Tibial nerve (tissue), 4 donors: ENCODE measurements around the gene SLC34A1. TPM values are rescaled to one million over a fixed set of nuclear protein-coding genes. Genes with fewer than 3 reads are reported as not detected.

Experiments
- DNase-seq, 2 donors: peaks; one replicate each; pipeline ENCODE4 v3.0.0-alpha.2; 2019; ENCODE audit warnings: low spot score in 2 of 2
- H3K27ac ChIP-seq, 4 donors: fragments of 200-600 bp; sonication (generic) in 3 of 4; one replicate each; pipeline ENCODE4 v1.5.1; 2017 to 2019; ENCODE audit warnings: mild to moderate bottlenecking in 1 of 4
- H3K27me3 ChIP-seq, 2 donors: fragments of 200-600 bp; sonication (generic) in 1 of 2; one replicate each; pipeline versions ENCODE4 v1.5.1 to v1.6.0; 2017 to 2019
- H3K36me3 ChIP-seq, 3 donors: fragments of 200-600 bp; sonication (generic); one replicate each; pipeline ENCODE4 v1.5.1; 2018 to 2019
- H3K4me1 ChIP-seq, 4 donors: fragments of 200-600 bp; sonication (generic) in 3 of 4; one replicate each; pipeline ENCODE4 v1.5.1; 2017 to 2019
- H3K4me3 ChIP-seq, 4 donors: fragments of 200-600 bp; sonication (generic) in 3 of 4; one replicate each; pipeline ENCODE4 v1.5.1; 2017 to 2019; ENCODE audit warnings: mild to moderate bottlenecking in 1 of 4, moderate library complexity in 1 of 4
- H3K9me3 ChIP-seq, 4 donors: fragments of 200-600 bp; sonication (generic) in 3 of 4; one replicate each; pipeline ENCODE4 v1.5.1; 2017 to 2019
- EP300 ChIP-seq, 2 donors: sonication (generic); formaldehyde crosslinking; IDR thresholded peaks; one replicate each; pipeline ENCODE4 v1.6.1; 2017; ENCODE audit warnings: antibody characterized with exemption in 2 of 2, mild to moderate bottlenecking in 1 of 2
- POLR2A ChIP-seq, 2 donors: fragments of 450-650 bp; IDR thresholded peaks; one replicate each; pipeline ENCODE4 v1.6.1; 2017; ENCODE audit warnings: antibody characterized with exemption in 2 of 2, mild to moderate bottlenecking in 2 of 2, moderate library complexity in 2 of 2
- WGBS, 2 donors: methylation state at CpG; one replicate each; pipeline ENCODE4 v1.1.5; 2018; 5-methylcytosine and 5-hydroxymethylcytosine counted together
- total RNA-seq, 4 donors: library from RNA; depleted of rRNA; stranded (reverse); fragments of >200 nt; gene quantifications; one replicate each; pipeline ENCODE4 v1.1.0, GENCODE V29; 2016
- TF ChIP-seq, protein P1 (sequence below), 5 experiments: fragments of 200-600 bp in 3 of 5; fragments of 450-650 bp in 2 of 5; sonication (generic) in 3 of 5; IDR thresholded peaks; one replicate each; pipeline ENCODE4 v1.5.1; 2016 to 2019; ENCODE audit warnings: antibody characterized with exemption in 5 of 5, mild to moderate bottlenecking in 3 of 5, moderate library complexity in 2 of 5

The SLC34A1 gene
- total RNA-seq, 4 donors from 2014 or later, result not detected

GRCh38 chr5:177393990-177394389 is 9.8 kb downstream of the SLC34A1 start:
- H3K27ac ChIP-seq, result no peak overlapping the region
- 68 to 70% methylated on average over 4 to 5 of the region's 5 CpGs for WGBS, 2 donors
- peaks cover 0 to 32% of the 10 kb centered on the region in 2 donors for H3K27me3 ChIP-seq

DNA sequence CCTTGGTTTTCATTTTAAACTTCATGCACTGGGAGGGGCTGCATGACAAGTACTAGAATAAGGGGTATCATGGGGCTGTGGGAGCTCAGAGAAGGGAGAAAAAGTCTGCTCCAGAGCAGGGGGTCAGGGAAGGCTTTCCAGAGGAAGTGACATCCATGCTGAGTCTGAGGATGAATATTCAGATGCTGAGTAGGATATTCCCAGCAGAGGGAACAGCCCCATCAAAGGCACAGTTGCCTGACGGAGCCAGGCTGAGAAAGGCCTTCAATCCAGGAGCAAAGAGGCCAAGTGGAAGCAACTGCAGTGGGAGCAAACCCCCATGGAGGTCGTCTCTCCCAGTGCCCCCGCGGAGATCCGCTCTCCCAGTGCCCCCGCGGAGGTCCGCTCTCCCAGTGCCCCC is 11.8 kb downstream of the SLC34A1 start:
- Histone ChIP-seq H3K27ac (no peak overlapping the region), H3K36me3 (no peaks in the 10 kb centered on the region), H3K4me1 (peaks cover 0 to 13% (median 4%) of the 10 kb centered on the region in 4 donors), H3K9me3 (no peaks in the 10 kb centered on the region), H3K27me3 (peaks cover 0 to 46% of the 10 kb centered on the region in 2 donors), H3K4me3 (no peak overlapping the region)
- WGBS, 2 donors, result 38 to 51% methylated on average over 7 to 8 of the region's 8 CpGs
- no peak for DNase-seq
- TF ChIP-seq EP300 (IDR thresholded peaks at IDR 0.05) (no peak), POLR2A (IDR thresholded peaks at IDR 0.05) (no peak)
- TF ChIP-seq, protein P1, sequence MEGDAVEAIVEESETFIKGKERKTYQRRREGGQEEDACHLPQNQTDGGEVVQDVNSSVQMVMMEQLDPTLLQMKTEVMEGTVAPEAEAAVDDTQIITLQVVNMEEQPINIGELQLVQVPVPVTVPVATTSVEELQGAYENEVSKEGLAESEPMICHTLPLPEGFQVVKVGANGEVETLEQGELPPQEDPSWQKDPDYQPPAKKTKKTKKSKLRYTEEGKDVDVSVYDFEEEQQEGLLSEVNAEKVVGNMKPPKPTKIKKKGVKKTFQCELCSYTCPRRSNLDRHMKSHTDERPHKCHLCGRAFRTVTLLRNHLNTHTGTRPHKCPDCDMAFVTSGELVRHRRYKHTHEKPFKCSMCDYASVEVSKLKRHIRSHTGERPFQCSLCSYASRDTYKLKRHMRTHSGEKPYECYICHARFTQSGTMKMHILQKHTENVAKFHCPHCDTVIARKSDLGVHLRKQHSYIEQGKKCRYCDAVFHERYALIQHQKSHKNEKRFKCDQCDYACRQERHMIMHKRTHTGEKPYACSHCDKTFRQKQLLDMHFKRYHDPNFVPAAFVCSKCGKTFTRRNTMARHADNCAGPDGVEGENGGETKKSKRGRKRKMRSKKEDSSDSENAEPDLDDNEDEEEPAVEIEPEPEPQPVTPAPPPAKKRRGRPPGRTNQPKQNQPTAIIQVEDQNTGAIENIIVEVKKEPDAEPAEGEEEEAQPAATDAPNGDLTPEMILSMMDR (IDR thresholded peaks at IDR 0.05), result no peak

More at GRCh38 chr5:177393990-177394389, 9.8 kb downstream of the SLC34A1 start:
- TF ChIP-seq POLR2A (IDR thresholded peaks at IDR 0.05) (no peak), EP300 (IDR thresholded peaks at IDR 0.05) (no peak)
- TF ChIP-seq, protein P1 (IDR thresholded peaks at IDR 0.05), result no peak
- DNase-seq, result no peak
- no peak overlapping the region for H3K4me3 ChIP-seq
- H3K9me3 ChIP-seq, result no peaks in the 10 kb centered on the region
- H3K36me3 ChIP-seq, result no peaks in the 10 kb centered on the region
- H3K4me1 ChIP-seq, result peaks cover 0 to 18% (median 0%) of the 10 kb centered on the region in 4 donors

GRCh38 chr5:177396807-177397206 is 12.6 kb downstream of the SLC34A1 start:
- 80 to 92% methylated on average over 10 of the region's 10 CpGs for WGBS, 2 donors
- no peaks in the 10 kb centered on the region for H3K9me3 ChIP-seq
- peaks cover 0 to 13% (median 4%) of the 10 kb centered on the region in 4 donors for H3K4me1 ChIP-seq
- TF ChIP-seq, protein P1 (IDR thresholded peaks at IDR 0.05), result no peak
- TF ChIP-seq EP300 (IDR thresholded peaks at IDR 0.05), result no peak
- TF ChIP-seq POLR2A (IDR thresholded peaks at IDR 0.05), result no peak
- no peak for DNase-seq
- H3K4me3 ChIP-seq, result no peak overlapping the region
- peaks cover 0 to 53% of the 10 kb centered on the region in 2 donors for H3K27me3 ChIP-seq
- H3K36me3 ChIP-seq, result no peaks in the 10 kb centered on the region
- no peak overlapping the region for H3K27ac ChIP-seq

DNA sequence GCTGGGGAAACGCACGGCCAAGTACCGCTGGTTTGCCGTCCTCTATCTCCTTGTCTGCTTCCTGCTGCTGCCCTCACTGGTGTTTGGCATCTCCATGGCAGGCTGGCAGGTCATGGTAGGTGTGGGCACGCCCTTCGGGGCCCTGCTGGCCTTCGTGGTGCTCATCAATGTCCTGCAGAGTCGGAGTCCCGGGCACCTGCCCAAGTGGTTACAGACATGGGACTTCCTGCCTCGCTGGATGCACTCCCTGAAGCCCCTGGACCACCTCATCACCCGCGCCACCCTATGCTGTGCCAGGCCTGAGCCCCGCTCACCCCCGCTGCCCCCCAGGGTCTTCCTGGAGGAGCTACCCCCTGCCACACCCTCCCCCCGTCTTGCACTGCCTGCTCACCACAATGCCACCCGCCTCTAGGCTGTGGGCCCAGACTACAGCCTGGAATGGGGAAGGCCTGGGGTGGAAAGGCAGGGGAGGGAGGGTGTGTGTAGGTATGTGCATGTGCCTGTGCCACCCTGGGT is 13.7 kb downstream of the SLC34A1 start:
- Histone ChIP-seq H3K9me3 (no peaks in the 10 kb centered on the region), H3K27ac (no peak overlapping the region), H3K27me3 (peaks cover 3 to 64% of the 10 kb centered on the region in 2 donors), H3K4me3 (no peak overlapping the region), H3K36me3 (no peaks in the 10 kb centered on the region), H3K4me1 (peaks cover 0 to 24% (median 10%) of the 10 kb centered on the region in 4 donors)
- 87 to 89% methylated on average over 9 to 16 of the region's 16 CpGs for WGBS, 2 donors
- TF ChIP-seq POLR2A (IDR thresholded peaks at IDR 0.05), result no peak
- TF ChIP-seq, protein P1 (IDR thresholded peaks at IDR 0.05), result no peak
- no peak for TF ChIP-seq EP300 (IDR thresholded peaks at IDR 0.05)
- no peak for DNase-seq

DNA sequence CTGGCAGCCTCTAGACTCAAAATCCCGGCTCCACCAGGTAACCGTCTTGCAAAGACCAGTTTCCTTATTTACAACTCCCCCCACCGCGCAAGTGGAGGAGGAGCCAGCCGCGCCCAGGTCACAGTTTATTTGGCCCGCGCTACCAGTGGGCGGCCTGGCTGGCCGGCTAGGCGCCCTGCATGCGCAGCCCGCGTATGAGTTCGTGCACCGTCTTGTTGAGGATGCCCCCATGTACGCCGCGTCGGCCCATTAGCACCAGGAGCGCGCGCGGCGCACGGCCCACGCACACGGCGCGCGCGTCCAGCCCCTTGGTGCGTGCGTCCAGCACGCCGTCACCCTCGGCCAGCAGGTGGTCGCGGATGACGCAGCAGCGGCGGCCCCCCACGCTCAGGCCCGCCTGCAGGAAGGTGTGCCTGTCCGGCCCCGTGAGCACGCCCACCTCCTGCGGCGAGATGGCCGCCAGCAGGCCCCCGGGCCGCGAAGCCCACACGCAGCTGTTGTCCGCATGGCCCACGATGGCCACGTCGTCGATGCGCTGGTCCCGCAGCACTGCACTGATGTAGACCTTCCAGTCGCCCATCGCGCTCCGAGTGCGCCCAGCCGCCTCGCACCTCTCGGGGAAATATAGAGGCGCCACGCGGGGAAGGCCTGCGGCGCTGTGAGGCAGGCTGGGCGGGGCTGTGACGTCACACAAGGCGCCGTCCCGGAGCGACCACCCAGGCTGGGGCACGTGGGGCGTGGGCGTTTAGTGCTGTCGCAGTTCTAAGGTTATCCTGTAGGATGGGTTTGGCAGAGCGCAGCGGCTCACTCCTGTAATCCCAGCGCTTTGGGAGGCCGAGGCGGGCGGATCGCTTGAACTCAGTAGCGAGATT is 16.0 kb downstream of the SLC34A1 start, which contains the start of gene PFN3:
Gene PFN3 (minus strand): TSS at position 665 of the 872 bp plus-strand sequence. CDS start 85 bp downstream, at position 580.
- Histone ChIP-seq H3K4me1 (peaks cover 0 to 44% (median 25%) of the 10 kb centered on the region in 4 donors), H3K27ac (no peak within 1 kb of the TSS), H3K4me3 (peak within 1 kb of the TSS in 1 of 4 donors; percentile 3), H3K36me3 (no peaks in the 10 kb centered on the region), H3K9me3 (no peaks in the 10 kb centered on the region), H3K27me3 (peaks cover 3 to 87% of the 10 kb centered on the region in 2 donors)
- DNase-seq, result no peak
- 15 to 27% methylated on average over 22 to 63 of the region's 92 CpGs for WGBS, 2 donors
- TF ChIP-seq, protein P1 (IDR thresholded peaks at IDR 0.05), result peak in 1 of 5 experiments; percentile 14
- no peak for TF ChIP-seq EP300 (IDR thresholded peaks at IDR 0.05)
- TF ChIP-seq POLR2A (IDR thresholded peaks at IDR 0.05), result no peak
